K562 (cell line): ENCODE measurements around the gene MMP17. TPM values are rescaled to one million over a fixed set of nuclear protein-coding genes. Genes with fewer than 3 reads are reported as not detected.

Experiments used
- C11orf30 ChIP-seq: fragments of 450-650 bp; IDR thresholded peaks from 2 replicates; pipeline ENCODE4 v1.6.1; 2016; ENCODE audit warnings: low read depth, mild to moderate bottlenecking
- CEBPB ChIP-seq: fragments of 450-650 bp; IDR thresholded peaks from 2 replicates; pipeline ENCODE4 v1.6.1; 2016; ENCODE audit warnings: missing genetic modification characterization, missing compliant biosample characterization
- E2F4 ChIP-seq: sonication (generic); formaldehyde crosslinking; IDR thresholded peaks from 2 replicates; pipeline ENCODE4 v1.8.0; 2022; ENCODE audit warnings: mild to moderate bottlenecking, low read depth, missing genetic modification reagents
- FOSL1 ChIP-seq: fragments of 200-800 bp; sonication (Bioruptor generic); conservative IDR thresholded peaks from 2 replicates; pipeline ENCODE4 v1.6.1; 2016; ENCODE audit warnings: missing genetic modification characterization, missing compliant biosample characterization
- KHSRP ChIP-seq: fragments of 450-650 bp; IDR thresholded peaks from 2 replicates; pipeline ENCODE4 v1.6.1; 2017
- MAFF ChIP-seq: IDR thresholded peaks from 2 replicates; pipeline ENCODE4 v1.6.1; 2012; ENCODE audit warnings: low read length, improper control_type of control experiment
- MBD2 ChIP-seq: sonication (generic); IDR thresholded peaks from 2 replicates; pipeline ENCODE4 v1.6.1; 2016; ENCODE audit warnings: low read depth, borderline replicate concordance
- MGA ChIP-seq: fragments of 450-650 bp; IDR thresholded peaks from 2 replicates; pipeline ENCODE4 v1.6.1; 2016; ENCODE audit warnings: mild to moderate bottlenecking, moderate library complexity
- RBM22 ChIP-seq: fragments of 200-400 bp; formaldehyde crosslinking; IDR thresholded peaks from 2 replicates; pipeline ENCODE4 v1.6.1; 2018; ENCODE audit warnings: low read length, low read depth; ENCODE audit not compliant: poor library complexity, severe bottlenecking
- SMARCA4 ChIP-seq: fragments of 450-650 bp; IDR thresholded peaks from 2 replicates; pipeline ENCODE4 v1.6.1; 2016
- SNIP1 ChIP-seq: fragments of 450-650 bp; IDR thresholded peaks from 2 replicates; pipeline ENCODE4 v1.7.1; 2017; ENCODE audit warnings: low read depth, mild to moderate bottlenecking
- TEAD2 ChIP-seq: fragments of 450-650 bp; IDR thresholded peaks from 2 replicates; pipeline ENCODE4 v1.6.1; 2016; ENCODE audit warnings: missing genetic modification characterization, control low read depth, missing compliant biosample characterization
- ZNF274 ChIP-seq: IDR thresholded peaks from 2 replicates; pipeline ENCODE4 v1.6.1; 2011; ENCODE audit warnings: low read depth, mild to moderate bottlenecking, low read length, moderate library complexity, borderline replicate concordance
- ZNF740 ChIP-seq, 3 experiments: fragments of 200-800 bp in 1 of 3; sonication (Bioruptor generic) in 1 of 3; sonication (generic) in 1 of 3; formaldehyde crosslinking in 1 of 3; IDR thresholded peaks; 2 replicates each; pipeline versions ENCODE4 v1.6.1 to v1.8.0; 2016 to 2022; ENCODE audit warnings: mild to moderate bottlenecking in 2 of 3, missing compliant biosample characterization in 2 of 3, missing genetic modification characterization in 2 of 3, missing genetic modification reagents in 1 of 3
- ZNF766 ChIP-seq: fragments of 200-800 bp; sonication (Bioruptor generic); conservative IDR thresholded peaks from 2 replicates; pipeline ENCODE4 v1.6.1; 2016; ENCODE audit warnings: missing genetic modification characterization, missing compliant biosample characterization
- polyA plus RNA-seq, 8 experiments: library from polyadenylated mRNA; depleted of rRNA in 4 of 8; stranded (reverse) in 5 of 8; unstranded in 3 of 8; fragments of >200 nt; fragmentation: Nextera tagmentation in 2 of 8; fragmentation: Illumina TruSeq in 1 of 8; extraction: Ambion mirVana in 2 of 8; extraction: Trizol in 1 of 8; gene quantifications; 2 replicates each; pipeline versions ENCODE4 v1.2.1 to v1.2.3, GENCODE V29; 2011 to 2014; ENCODE audit warnings: inconsistent platforms in 1 of 8, missing spikeins in 1 of 8
- total RNA-seq, 7 experiments: library from RNA; depleted of rRNA in 6 of 7; stranded (reverse); fragments of >200 nt in 6 of 7; fragmentation: Illumina TruSeq in 2 of 7; extraction: Trizol in 2 of 7; gene quantifications; 2 replicates each; pipeline versions ENCODE4 v1.2.1 to v1.2.3, GENCODE V29; 2011 to 2021; ENCODE audit warnings: low replicate concordance in 1 of 7

MMP17 gene
- total and polyA plus RNA-seq, 9 of the 15 experiments (the other 6 are each of a cell fraction or from before 2014, with no cell fraction given), result 1.1 to 21.2 (median 17.1) TPM; not detected in 2

GRCh38 chr12:131862994-131863710 lies 35.0 kb downstream of the MMP17 start (continued):
- TF ChIP-seq SMARCA4, result 0 out of 2 replicates have a peak, but pooled peaks have one; percentile 18
- no peak for TF ChIP-seq MBD2
- TF ChIP-seq E2F4 (CRISPR knock-in tag), result no peak
- peak; percentile 86 for TF ChIP-seq CEBPB (tag)
- TF ChIP-seq MAFF, result peak; percentile 89
- no peak for TF ChIP-seq SNIP1
- no peak for TF ChIP-seq KHSRP
- TF ChIP-seq ZNF740 (CRISPR knock-in tag; IDR thresholded peaks at IDR 0.05), result no peak
- TF ChIP-seq ZNF740 (tag; IDR thresholded peaks at IDR 0.05), result no peak
- no peak for TF ChIP-seq TEAD2 (tag)
- TF ChIP-seq MGA, result peak; percentile 41; the same call in 1 of the 2 replicates
- TF ChIP-seq RBM22, result no peak
- no peak for TF ChIP-seq ZNF274
- TF ChIP-seq C11orf30, result peak; percentile 99
- no peak for TF ChIP-seq ZNF766 (CRISPR knock-in tag)
- TF ChIP-seq FOSL1, result no peak
